Adrenal gland (tissue), 12 donors: ENCODE data around the gene OGDH. TPM values are rescaled to one million over a fixed set of nuclear protein-coding genes. Genes with fewer than 3 reads are reported as not detected.

ENCODE experiments used
- DNase-seq, 7 donors: peaks; one replicate each; pipeline ENCODE4 v3.0.0-alpha.2; 2019 to 2020
- H3K27ac ChIP-seq, 5 donors: fragments of 200-600 bp; sonication (generic) in 4 of 5; 1 replicate in 3 of 5; 2 replicates in 2 of 5; pipeline versions ENCODE4 v1.5.1 to v1.8.0; 2016 to 2020; ENCODE audit warnings: mild to moderate bottlenecking in 1 of 5
- H3K27me3 ChIP-seq: fragments of 200-600 bp; 2 replicates; pipeline ENCODE4 v1.8.0; 2021
- H3K36me3 ChIP-seq, 2 donors: fragments of 200-600 bp; replicated peaks in 1 of 2; 1 replicate in 1 of 2; 2 replicates in 1 of 2; pipeline versions ENCODE4 v1.5.1 to v1.8.0; 2018 to 2022
- H3K4me1 ChIP-seq, 2 donors: fragments of 200-600 bp; replicated peaks in 1 of 2; 1 replicate in 1 of 2; 2 replicates in 1 of 2; pipeline versions ENCODE4 v1.5.1 to v1.8.0; 2018 to 2021
- H3K4me3 ChIP-seq, 4 donors: fragments of 200-600 bp; sonication (generic) in 3 of 4; one replicate each; pipeline ENCODE4 v1.5.1; 2016 to 2018
- H3K9me3 ChIP-seq, 3 donors: fragments of 200-600 bp; sonication (generic) in 1 of 3; replicated peaks in 1 of 3; 1 replicate in 2 of 3; 2 replicates in 1 of 3; pipeline versions ENCODE4 v1.5.1 to v1.8.0; 2016 to 2021
- POLR2A ChIP-seq, 2 donors: fragments of 450-650 bp; IDR thresholded peaks; one replicate each; pipeline ENCODE4 v1.6.1; 2017; ENCODE audit warnings: antibody characterized with exemption in 2 of 2, mild to moderate bottlenecking in 2 of 2, moderate library complexity in 1 of 2
- WGBS, 4 donors: extraction: QIAGEN DNeasy Blood & Tissue Kit in 2 of 4; methylation state at CpG; one replicate each; pipeline versions ENCODE4 v1.1.5 to v1.1.7; 2013 to 2017; 5-methylcytosine and 5-hydroxymethylcytosine counted together
- intact Hi-C, 2 donors: fragments of 100-400 bp; cut with DNase I; formaldehyde crosslinking; loops; one replicate each; pipeline versions ENCODE4 v1.14.1 to v1.15.0; 2022 to 2023
- polyA plus RNA-seq, 3 donors: library from polyadenylated mRNA; stranded (reverse); fragments of 200-250 nt in 2 of 3; fragments of 350-450 nt in 1 of 3; fragmentation: Illumina TruSeq in 1 of 3; extraction: RNeasy Lipid Tissue Mini Kit (QIAGEN cat#74804) in 1 of 3; gene quantifications; one replicate each; pipeline ENCODE4 v1.2.3, GENCODE V29; 2013 to 2014
- total RNA-seq, 9 donors: library from RNA; depleted of rRNA in 4 of 9; stranded (reverse); fragments of >200 nt in 4 of 9; fragments of 120-200 nt in 1 of 9; fragmentation: NEBNext Ultra II Directional in 1 of 9; extraction: Animal tissue kit (Norgen Biotek cat#: 25700) in 1 of 9; gene quantifications; one replicate each; pipeline versions ENCODE4 v1.1.0 to v1.2.4, GENCODE V29; 2013 to 2023
- TF ChIP-seq, protein P1 (sequence below), 6 experiments: fragments of 450-650 bp in 4 of 6; fragments of 200-600 bp in 2 of 6; sonication (generic) in 1 of 6; IDR thresholded peaks; 1 replicate in 5 of 6; 2 replicates in 1 of 6; pipeline versions ENCODE4 v1.5.1 to v1.8.0; 2016 to 2021; ENCODE audit warnings: antibody characterized with exemption in 6 of 6, mild to moderate bottlenecking in 2 of 6, moderate library complexity in 1 of 6
- donor health status: healthy with polysubstance abuse.
- donor health status: Bipolar disorder and iron deficiency.
- donor health status: DM: yes; HTN: yes; CAD: no.
- donor health status: DM: no; HTN: no; CAD: no.
- donor health status: DM: no; HTN: no; CAD: no.
- donor health status: DM: yes; HTN: yes; CAD: no.

OGDH gene
- total and polyA plus RNA-seq, 12 donors = 46.0 to 284 (median 144) TPM

DNA sequence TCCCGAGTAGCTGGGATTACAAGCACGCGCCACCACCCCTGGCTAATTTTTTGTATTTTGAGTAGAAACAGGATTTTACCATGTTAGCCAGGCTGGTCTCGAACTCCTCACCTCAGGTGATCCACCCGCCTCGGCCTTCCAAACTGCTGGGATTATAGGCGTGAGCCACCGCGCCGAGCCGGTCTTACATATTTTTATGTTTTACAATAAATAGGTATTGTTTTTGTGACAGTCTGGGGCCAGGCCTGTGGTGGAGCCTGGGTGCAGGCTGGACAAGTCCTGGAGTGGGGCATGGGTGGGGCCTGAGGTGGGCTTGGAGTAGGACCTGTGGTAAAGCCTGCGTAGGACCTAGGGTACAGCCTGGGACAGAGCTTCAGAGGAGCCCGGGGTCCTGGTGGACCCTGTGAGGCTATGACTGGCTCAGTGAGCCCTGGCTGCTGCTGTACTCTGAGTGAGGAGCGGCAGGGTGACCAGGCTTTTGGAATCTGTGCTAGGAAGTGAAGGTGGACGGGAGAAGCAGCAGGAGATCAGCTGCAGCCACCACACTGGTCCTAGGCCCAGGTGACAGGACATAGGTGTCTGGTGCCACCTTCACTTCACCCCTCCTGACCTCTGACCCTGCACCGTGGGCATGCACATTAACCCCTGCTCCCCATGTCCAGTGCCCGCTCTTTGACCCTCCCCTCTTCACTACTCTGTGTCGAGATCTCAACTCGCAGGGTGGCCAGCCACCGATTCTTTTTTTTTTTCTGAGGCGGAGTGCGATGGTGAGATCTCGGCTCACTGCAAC, 132.6 kb downstream of the OGDH start:
- no peak overlapping the region for H3K4me3 ChIP-seq
- intact Hi-C loops = no loop called here
- no peak for DNase-seq
- no peaks in the 10 kb centered on the region for H3K4me1 ChIP-seq
- TF ChIP-seq, protein P1, sequence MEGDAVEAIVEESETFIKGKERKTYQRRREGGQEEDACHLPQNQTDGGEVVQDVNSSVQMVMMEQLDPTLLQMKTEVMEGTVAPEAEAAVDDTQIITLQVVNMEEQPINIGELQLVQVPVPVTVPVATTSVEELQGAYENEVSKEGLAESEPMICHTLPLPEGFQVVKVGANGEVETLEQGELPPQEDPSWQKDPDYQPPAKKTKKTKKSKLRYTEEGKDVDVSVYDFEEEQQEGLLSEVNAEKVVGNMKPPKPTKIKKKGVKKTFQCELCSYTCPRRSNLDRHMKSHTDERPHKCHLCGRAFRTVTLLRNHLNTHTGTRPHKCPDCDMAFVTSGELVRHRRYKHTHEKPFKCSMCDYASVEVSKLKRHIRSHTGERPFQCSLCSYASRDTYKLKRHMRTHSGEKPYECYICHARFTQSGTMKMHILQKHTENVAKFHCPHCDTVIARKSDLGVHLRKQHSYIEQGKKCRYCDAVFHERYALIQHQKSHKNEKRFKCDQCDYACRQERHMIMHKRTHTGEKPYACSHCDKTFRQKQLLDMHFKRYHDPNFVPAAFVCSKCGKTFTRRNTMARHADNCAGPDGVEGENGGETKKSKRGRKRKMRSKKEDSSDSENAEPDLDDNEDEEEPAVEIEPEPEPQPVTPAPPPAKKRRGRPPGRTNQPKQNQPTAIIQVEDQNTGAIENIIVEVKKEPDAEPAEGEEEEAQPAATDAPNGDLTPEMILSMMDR (IDR thresholded peaks at IDR 0.05) = no peak
- TF ChIP-seq POLR2A (IDR thresholded peaks at IDR 0.05) = no peak
- no peaks in the 10 kb centered on the region for H3K27me3 ChIP-seq
- no peaks in the 10 kb centered on the region for H3K36me3 ChIP-seq
- H3K9me3 ChIP-seq = no peaks in the 10 kb centered on the region
- WGBS, 4 donors = 91 to 95% (median 93%) methylated on average over 20 to 23 of the region's 23 CpGs
- H3K27ac ChIP-seq = no peak overlapping the region

DNA sequence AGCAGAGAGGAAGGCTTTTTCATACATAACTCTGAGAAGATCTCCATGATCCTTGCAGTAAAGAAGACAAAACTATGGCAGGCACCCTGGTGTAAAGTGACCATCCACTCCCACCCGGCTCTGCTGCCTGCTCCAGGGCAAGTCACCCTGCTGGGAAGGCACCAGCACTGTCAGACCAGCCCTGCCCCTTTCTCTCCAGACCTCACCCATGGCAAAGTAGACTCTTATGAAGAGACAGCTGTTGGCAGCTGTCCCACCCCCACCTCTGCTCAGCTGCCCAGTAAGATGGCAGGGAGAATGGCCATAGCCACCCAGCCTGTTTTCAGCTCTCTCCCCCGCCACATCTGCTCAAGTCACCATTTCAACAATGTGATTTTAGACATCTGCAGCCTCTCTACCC, 133.6 kb downstream of the OGDH start:
- no peak for DNase-seq
- H3K4me1 ChIP-seq = no peaks in the 10 kb centered on the region
- WGBS, 4 donors = 88 to 97% (median 93%) methylated on average over 2 of the region's 2 CpGs
- H3K36me3 ChIP-seq = no peaks in the 10 kb centered on the region
- H3K9me3 ChIP-seq = no peaks in the 10 kb centered on the region
- intact Hi-C loops = no loop called here
- no peak overlapping the region for H3K4me3 ChIP-seq
- no peak for TF ChIP-seq POLR2A (IDR thresholded peaks at IDR 0.05)
- TF ChIP-seq, protein P1 (IDR thresholded peaks at IDR 0.05) = no peak
- H3K27ac ChIP-seq = no peak overlapping the region
- no peaks in the 10 kb centered on the region for H3K27me3 ChIP-seq

DNA sequence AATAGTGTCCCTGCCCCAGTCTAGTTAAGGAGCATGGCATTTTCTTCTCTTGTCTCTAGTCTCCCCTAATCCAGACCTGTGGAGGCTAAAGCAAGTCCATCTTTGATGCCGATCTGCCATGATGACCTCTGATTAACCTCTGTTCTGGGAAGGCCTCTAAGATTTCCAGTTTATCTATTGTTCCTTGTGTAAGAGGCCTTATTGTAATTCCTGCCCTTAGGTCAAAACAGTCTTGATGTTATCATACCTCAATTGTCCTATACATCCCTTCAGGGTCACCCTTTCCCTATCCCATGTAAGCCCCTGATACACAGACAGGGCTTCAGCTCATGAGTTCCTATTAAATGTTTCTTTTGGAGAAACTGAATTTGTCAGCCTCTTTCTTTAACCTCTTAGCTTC, 137.3 kb downstream of the OGDH start:
- TF ChIP-seq, protein P1 (IDR thresholded peaks at IDR 0.05) = no peak
- no peak for TF ChIP-seq POLR2A (IDR thresholded peaks at IDR 0.05)
- WGBS, 4 donors = 53 to 73% (median 66%) methylated on average over 1 of the region's 1 CpG
- no peaks in the 10 kb centered on the region for H3K27me3 ChIP-seq

DNA sequence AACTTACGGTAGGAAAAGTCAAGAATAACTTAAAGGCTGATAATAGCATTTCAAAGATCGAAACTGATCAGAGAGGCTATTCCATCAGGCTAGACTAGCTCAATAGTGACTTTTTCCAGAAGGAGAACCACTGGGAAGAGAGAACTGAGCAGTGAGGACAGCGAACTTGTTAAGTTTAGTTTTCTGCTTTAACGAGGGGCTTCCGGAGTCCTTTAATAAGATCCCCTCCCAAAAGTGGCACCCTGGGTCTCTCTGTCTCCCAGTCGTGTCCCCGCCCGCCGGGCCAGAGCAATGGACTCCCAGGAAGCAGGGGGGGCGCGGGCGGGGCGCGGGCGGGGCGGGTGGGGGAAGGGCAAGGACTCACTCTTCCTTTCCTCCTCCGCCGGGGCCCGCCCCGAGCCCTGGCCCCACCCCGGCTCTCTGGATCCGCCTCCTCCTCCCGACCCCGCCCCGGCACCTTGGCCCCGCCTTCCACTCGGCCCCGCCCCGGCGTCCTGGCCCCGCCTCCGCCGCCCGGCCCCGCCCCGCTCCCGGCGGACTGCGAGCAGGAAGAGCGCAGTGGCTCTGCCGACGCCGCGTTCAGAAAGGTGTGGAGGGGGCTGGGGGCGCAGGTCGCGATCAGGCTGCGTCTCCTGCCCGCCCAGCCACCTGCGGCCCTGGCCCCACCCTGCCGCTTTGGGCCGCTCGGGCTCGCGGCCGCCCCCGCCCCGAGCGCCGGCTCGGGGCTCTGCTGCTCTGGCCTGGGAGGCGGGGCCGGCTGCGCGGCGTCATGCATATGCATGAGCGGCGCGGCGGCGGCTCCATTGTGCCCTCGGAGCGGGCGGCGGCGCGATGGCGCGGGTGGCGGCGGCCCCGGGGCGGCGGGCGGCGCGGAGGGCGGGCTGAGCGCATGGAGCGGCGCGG, 141.9 kb downstream of the OGDH start, which contains the start of gene ZMIZ2:
ZMIZ2 (plus strand) TSS at position 803 of the 903 bp plus-strand sequence. CDS start 7,403 bp downstream, outside the sequence.
- Histone ChIP-seq H3K27me3 (no peaks in the 10 kb centered on the region), H3K4me1 (peaks cover 16 to 27% of the 10 kb centered on the region in 2 donors), H3K9me3 (no peaks in the 10 kb centered on the region), H3K36me3 (no peaks in the 10 kb centered on the region), H3K27ac (peak within 1 kb of the TSS in 4 of 5 donors; percentile 90 to 99 (median 96)), H3K4me3 (peak within 1 kb of the TSS; percentile 13 to 98 (median 38))
- peak; percentile 63 to 73 for TF ChIP-seq POLR2A (IDR thresholded peaks at IDR 0.05)
- TF ChIP-seq, protein P1 (IDR thresholded peaks at IDR 0.05) = peak in 1 of 6 experiments; percentile 8
- 1 to 10% (median 4%) methylated on average over 5 to 90 of the region's 92 CpGs for whole genome bisulfite sequencing, 4 donors
- DNase-seq = peak; percentile 93 to 96 (median 94)
- intact Hi-C loops = no loop called here

More for the DNA sequence above, 137.3 kb downstream of the OGDH start:
- no peak overlapping the region for H3K27ac ChIP-seq
- H3K36me3 ChIP-seq = no peaks in the 10 kb centered on the region
- H3K4me1 ChIP-seq = peaks cover 0 to 5% of the 10 kb centered on the region in 2 donors
- no peak overlapping the region for H3K4me3 ChIP-seq
- DNase-seq = no peak
- H3K9me3 ChIP-seq = no peaks in the 10 kb centered on the region
- intact Hi-C loops = no loop called here
